NB4 (cell line): ENCODE measurements around the gene YPEL3.

Experiments used
- CTCF ChIP-seq: IDR thresholded peaks from one replicate; pipeline ENCODE4 v1.5.1; 2012; ENCODE audit warnings: low read depth, low read length
- POLR2A ChIP-seq: IDR thresholded peaks from 2 replicates; pipeline ENCODE4 v1.6.1; 2011; ENCODE audit warnings: mild to moderate bottlenecking; ENCODE audit not compliant: insufficient read length; ENCODE audit errors: extremely low read depth

- TF ChIP-seq CTCF (no peak), POLR2A (no peak)
Observed at GRCh38 chr16:30084096-30084815, 11.8 kb downstream of the YPEL3 start.
